LoVo (cell line): ENCODE measurements around the gene EEF2.
"Not testable (repeated sequence)": the region's sequence is repeated elsewhere in the genome, so short reads cannot be mapped to it uniquely, and the experiment has no call there.

Source experiments
- DNase-seq: peaks from one replicate; pipeline ENCODE4 v3.0.0-alpha.2; 2016; ENCODE audit warnings: low spot score

The EEF2 gene

GRCh38 chr19:3968556-3969434 is 16.5 kb downstream of the EEF2 start:
- DNase-seq, result peak; percentile 66

GRCh38 chr19:3967983-3968382 is 17.3 kb downstream of the EEF2 start:
- DNase-seq, result not testable (repeated sequence)

GRCh38 chr19:3966051-3967017 is 18.9 kb downstream of the EEF2 start:
- no peak for DNase-seq

GRCh38 chr19:3964256-3965194 is 20.7 kb downstream of the EEF2 start:
- no peak for DNase-seq

- no peak for DNase-seq
These were observed 21.6 kb downstream of the EEF2 start for GRCh38 chr19:3963458-3964255.

GRCh38 chr19:3961007-3961406 is 24.3 kb downstream of the EEF2 start:
- no peak for DNase-seq

- no peak for DNase-seq
These were observed 25.5 kb downstream of the EEF2 start for GRCh38 chr19:3959766-3960131.

- no peak for DNase-seq
These were observed 26.2 kb downstream of the EEF2 start for GRCh38 chr19:3958836-3959765.

- no peak for DNase-seq
These were observed 29.6 kb downstream of the EEF2 start for GRCh38 chr19:3955688-3956087.

GRCh38 chr19:3955276-3955675 is 30.0 kb downstream of the EEF2 start:
- not testable (repeated sequence) for DNase-seq

GRCh38 chr19:3954107-3954506 is 31.2 kb downstream of the EEF2 start:
- no peak for DNase-seq

- DNase-seq, result not testable (repeated sequence)
These were observed 32.4 kb downstream of the EEF2 start for GRCh38 chr19:3952755-3953276.

GRCh38 chr19:3950871-3951861 is 34.1 kb downstream of the EEF2 start:
- DNase-seq, result no peak

- DNase-seq, result no peak
These were observed 35.0 kb downstream of the EEF2 start for GRCh38 chr19:3949997-3950859.

GRCh38 chr19:3949294-3949693 is 36.0 kb downstream of the EEF2 start:
- DNase-seq, result no peak

GRCh38 chr19:3947316-3947933 is 37.8 kb downstream of the EEF2 start:
- DNase-seq, result not testable (repeated sequence)

- no peak for DNase-seq
These were observed 39.4 kb downstream of the EEF2 start for GRCh38 chr19:3945838-3946237.
